GM18505 (cell line): ENCODE data around the gene TMEM204.

Experiments used
- ATAC-seq: cut with Tn5 transposase; IDR thresholded peaks from one replicate; pipeline ENCODE4 v1.9.1; 2021; ENCODE audit not compliant: unreplicated experiment
- POLR2A ChIP-seq: IDR thresholded peaks from 4 replicates; pipeline ENCODE4 v1.6.1; 2011; ENCODE audit warnings: borderline replicate concordance; ENCODE audit not compliant: insufficient read depth, insufficient read length; ENCODE audit errors: extremely low read depth

The TMEM204 gene

DNA sequence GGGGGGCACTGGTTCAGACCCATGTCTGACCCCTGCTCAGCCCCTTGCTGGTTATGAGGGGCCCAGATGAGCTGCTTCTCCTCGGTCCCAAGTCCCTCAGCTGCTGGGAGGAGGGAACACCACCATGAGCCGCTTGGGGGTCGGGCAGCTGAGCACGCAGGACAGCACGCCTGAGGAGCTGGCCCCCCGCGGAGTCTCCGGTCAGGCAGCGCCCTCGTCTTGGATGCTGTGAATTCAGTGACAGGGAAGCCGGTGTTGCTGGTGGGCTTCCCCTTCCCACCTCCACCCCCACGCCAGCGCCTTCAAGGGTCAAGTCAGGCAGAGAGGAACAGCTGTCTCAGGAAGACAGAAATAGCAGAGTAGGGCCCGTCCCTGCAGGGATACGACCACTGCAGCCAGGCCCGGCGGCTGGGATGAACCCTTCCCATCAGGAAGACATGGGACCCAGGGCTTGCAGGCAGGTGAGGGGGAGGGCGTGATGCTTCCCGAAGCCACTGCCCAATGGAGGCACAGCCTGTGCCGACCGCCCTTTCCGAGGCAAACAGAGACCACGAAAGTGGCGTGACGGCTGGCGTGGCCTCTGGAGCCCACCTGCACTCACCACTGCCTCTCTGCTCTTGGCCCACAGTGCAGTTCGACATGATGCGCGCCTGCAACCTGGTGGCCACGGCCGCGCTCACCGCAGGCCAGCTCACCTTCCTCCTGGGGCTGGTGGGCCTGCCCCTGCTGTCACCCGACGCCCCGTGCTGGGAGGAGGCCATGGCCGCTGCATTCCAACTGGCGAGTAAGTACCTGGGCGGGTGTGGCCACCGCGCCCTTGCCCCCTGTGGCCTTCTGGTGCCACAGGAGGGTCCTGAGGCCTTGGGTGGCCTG lies 8.1 kb downstream of the TMEM204 start:
- no peak for ATAC-seq
- TF ChIP-seq POLR2A, result no peak

DNA sequence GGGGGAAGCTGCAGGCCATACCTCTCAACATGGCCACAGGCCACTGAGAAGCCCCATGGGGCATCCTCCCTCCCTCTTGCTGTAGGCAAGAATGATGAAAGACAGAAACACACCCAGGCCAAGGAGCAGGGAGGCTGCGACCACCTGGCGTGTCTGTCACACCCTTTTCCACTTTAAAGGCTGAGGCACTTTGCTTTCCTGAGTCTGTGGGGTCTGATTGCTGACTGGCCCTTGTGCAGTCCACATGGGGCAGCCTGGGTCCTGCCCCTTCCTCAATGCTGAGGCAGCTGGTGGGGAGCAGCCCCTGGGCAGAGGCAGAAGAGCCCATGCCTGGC lies 8.7 kb downstream of the TMEM204 start:
- no peak for ATAC-seq
- TF ChIP-seq POLR2A, result no peak

DNA sequence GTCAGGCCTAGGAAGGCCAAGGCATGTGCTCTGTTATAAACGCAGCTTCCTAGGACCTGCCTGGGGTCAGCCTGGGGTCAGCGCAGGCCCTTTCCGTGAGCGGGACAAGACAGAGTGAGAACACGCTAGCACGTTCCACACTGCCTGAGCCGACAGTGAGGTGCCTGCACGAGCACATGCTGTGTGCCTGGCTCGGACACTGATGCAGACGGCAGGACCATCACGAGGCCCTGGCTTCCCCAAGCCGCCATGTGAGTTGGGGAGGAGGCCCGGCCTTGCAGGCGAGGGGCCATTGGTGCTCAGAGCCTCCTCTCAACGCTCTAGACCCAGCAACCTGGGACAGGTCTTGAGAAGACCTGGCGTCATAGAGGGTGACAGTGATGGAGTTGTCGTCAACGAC lies 9.1 kb downstream of the TMEM204 start:
- ATAC-seq, result no peak
- TF ChIP-seq POLR2A, result no peak

DNA sequence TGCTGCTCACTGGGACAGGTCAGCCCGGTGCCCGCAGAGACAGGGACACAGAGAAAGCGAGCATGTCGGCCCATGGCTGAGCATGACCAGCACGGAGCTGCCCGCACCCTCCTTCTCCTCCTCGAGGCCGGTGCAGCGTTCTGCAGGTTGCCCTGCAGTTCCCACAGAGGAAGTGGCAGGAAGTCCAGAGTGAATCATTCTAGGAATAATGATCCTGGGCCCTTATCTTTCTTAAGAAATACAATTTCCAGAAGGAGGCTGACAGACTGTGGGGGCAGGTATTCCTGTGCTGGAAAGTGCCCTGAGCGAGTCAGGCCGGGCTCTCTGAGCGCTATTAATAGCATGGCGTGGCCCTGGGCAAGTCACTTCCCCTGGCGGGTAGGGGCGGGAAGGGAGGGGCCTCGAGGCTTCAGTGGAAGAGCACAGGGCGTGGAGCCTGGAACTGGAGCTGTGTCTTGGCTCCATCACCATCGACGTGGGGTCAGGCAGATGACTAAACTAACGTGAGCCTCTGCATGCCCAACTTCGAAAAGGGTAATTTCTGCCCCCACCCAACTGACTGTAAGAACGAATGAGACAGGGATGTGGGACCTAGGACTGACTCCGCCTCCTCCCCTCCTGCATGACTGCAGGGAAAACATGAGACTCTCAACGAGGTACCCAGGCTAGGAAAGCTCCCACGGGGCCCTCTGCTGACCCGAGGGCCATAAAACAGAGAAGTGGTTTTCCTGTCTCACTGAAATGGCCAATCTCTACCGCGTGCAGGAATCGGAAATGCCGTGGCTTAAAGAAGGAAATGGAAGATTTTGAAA lies 9.8 kb downstream of the TMEM204 start:
- ATAC-seq, result no peak
- TF ChIP-seq POLR2A, result no peak

DNA sequence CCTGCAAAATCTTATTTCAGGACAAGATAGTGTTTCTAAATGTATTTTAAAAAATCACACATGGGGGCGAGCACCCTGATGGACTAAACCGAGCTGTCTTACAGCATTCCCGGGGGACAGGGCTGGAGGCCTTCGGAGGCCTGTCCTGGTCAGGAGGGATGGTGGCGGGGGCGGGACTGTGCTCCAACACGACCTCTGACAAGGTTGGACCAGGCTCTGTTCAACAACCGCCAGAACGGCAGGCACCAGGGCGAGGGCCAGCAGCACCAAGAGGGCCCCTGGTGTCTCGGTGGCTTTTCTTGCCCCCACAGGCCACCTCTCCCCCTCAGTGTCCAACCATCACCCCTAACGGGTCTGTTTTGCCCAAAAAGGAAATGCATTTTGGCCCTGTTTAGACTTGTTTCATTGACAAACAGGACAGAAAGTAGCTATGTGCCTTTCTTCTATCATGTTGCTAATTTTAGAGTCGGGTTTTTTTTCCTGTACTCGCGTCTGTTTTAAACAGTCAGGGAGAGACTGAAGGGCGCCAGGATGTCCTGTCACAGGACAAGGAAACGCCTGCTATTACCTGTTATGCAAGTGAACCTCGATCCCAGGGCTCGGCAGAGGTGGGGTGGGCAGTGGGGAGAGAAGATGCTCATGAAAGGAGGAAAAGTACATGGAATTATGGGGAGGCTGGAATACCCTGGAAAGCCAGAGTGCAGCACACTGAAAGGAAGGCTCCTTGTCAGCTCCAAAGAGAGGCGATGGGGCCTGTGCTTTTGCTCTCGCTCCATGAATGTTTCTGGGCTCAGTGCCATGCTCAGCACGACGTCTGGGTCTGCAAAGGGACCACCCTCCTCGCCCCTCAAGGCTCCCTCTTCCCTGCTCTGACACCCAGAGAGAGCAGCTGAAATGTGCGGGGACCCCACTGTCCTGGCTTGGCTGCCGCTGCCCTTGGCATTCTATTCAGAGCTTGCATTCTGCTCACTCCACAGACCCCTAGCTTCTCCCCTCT lies 11.9 kb downstream of the TMEM204 start:
- TF ChIP-seq POLR2A, result no peak
- ATAC-seq, result no peak

DNA sequence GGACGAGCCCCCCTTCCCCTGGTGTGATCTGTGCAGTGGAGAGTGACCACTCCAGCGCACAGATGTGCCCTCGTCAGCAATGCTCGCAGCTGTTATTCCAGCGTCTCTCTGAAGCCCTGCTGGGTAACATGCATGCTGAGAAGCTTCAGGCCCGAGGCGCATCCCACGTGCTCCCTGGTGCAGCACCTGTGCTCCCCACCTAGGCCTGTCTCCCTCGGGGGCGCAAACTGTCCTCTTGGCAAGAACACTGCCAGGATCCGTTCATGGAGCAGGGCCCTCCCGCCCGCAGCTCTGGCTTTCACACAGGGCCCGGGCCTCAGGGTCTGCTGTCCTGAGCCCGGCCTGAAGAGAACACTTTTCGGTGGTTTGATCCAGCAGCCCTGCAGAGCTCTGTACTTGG lies 13.0 kb downstream of the TMEM204 start:
- ATAC-seq, result no peak
- TF ChIP-seq POLR2A, result no peak

DNA sequence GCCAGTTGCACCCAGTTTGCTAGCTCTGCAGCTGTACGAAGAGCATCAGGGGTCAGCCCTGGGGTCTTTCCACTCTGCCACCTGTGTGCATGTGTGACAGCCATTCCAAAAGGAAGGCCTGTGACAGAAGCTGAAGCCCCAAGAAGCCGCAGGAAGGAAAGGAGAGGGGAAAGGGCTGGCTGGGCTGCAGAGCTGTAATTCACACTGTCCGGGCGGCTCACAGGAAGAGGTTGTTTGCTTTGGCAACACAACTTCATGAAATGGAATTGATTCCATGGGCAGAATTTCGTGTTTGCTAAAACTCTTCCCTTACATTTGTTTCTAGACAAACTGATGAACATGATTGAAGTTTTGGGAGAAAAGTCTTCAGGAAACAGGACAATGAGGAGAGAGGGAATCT lies 14.8 kb downstream of the TMEM204 start:
- TF ChIP-seq POLR2A, result no peak
- no peak for ATAC-seq

DNA sequence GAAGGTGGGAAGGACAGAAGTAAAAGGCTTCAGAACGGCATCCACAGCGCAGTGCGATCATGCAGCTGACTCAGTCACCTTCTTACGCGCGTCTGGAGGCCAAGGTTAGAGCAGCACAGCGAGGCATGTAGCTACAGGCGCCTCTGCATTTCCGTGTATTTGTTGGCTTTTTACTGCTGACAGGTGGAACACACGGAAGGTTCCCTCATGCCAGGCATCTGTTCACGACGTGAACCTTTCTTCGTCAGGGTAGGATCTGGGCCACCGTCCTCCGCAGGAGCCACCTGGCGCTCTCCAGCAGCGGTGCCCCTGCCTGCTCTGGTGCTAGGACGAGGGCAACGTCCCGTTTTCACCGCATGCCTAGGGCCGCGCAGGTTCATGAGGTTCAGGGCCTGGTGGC lies 15.3 kb downstream of the TMEM204 start:
- no peak for ATAC-seq
- TF ChIP-seq POLR2A, result no peak

DNA sequence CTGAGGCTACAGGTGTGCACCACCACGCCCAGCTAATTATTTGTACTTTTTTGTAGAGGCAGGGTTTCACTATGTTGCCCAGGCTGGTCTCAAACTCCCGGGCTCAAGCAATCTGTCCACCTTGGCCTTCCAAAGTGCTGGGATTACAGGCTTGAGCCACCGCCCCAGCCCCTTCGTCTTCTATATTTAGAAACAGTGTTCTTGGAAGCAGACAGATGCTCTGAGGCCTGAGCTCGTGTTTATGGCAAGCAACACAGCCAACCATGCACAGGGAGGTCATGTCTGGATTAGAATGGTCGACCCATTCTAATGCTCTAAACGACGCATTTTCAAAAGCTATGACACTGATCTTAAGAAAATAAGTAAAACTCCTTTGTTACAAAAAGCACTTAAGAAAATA lies 16.6 kb downstream of the TMEM204 start:
- no peak for ATAC-seq
- no peak for TF ChIP-seq POLR2A

DNA sequence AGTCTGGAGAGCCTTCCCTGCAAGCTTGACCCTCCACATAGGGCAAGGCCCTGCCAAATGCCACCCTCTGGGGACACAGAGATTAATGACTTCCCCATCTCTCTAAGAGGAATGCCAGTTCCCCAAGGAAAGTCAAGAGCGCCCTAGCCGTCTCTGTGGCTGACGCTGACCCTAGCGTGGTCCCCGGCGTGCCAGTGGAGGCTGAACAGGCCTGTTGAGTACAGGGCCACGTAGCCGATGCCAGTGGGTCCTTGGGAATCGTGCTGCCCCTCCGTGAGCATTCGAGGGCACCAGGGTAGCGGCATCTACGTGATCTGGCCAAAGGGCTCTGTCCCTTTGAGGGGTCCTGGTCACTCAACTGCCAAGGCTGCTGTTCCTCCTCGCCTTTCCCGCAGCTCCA lies 17.2 kb downstream of the TMEM204 start:
- no peak for TF ChIP-seq POLR2A
- no peak for ATAC-seq

DNA sequence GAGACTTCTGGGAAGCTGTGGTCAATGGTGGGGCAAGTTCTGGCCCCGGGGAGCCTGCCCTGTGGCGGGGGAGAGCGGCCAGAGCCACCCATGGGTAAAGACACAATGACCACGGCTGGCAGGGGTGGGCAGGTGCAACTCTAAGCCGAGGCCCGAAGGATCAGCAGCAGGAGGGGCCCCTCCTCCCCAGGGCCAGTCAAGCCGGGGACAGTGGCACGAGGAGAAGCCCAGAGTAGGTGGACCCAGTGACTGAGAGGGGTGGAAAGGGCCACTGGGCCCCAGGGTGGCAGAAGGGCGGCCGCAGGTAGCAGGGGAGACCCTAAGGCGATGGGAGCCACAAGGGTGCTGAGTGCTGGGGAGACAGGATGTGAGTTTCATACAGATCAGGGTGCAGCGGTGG lies 17.7 kb downstream of the TMEM204 start:
- no peak for TF ChIP-seq POLR2A
- no peak for ATAC-seq

DNA sequence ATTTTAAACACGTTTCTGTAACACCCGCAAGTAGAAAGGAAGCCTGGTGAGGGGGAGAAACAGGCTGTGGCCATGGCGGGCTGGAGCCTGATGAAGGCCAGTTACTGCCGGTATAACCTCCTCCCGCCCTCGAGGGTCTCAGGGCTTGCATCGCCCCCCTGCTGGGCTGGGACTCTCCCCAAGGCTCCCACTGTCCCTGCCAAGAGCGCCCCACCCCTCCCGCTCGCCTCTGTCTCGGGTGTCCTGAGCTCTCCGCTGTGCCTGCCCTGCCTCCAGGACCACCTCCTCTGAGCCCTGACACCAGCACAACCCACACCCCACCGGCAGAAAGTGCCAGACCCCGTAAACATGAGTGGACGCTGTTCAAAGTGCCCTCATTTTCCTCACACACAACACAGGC lies 18.7 kb downstream of the TMEM204 start:
- no peak for ATAC-seq
- no peak for TF ChIP-seq POLR2A
